Choroid plexus epithelial cell (primary cell): ENCODE data around the gene DIMT1.

Experiments
- DNase-seq: peaks from one replicate; pipeline ENCODE4 v3.0.0-alpha.2; 2010; ENCODE audit warnings: low read depth
- H3K4me3 ChIP-seq: 2 replicates; pipeline ENCODE4 v1.5.1; 2011; ENCODE audit warnings: low read depth, mild to moderate bottlenecking, control low read depth, low read length, moderate library complexity
- CTCF ChIP-seq: conservative IDR thresholded peaks from 2 replicates; pipeline ENCODE4 v1.5.1; 2011; ENCODE audit warnings: low read depth, mild to moderate bottlenecking, control low read depth, inconsistent platforms, low read length, moderate library complexity

The DIMT1 gene

GRCh38 chr5:62403411-62404250, at the start of gene DIMT1:
TSS of gene DIMT1 (minus strand) at chr5:62403905. CDS start at chr5:62403772, 133 bp downstream.
- DNase-seq = peak; percentile 99
- H3K4me3 ChIP-seq = peak within 1 kb of the TSS; percentile 97
- no peak for TF ChIP-seq CTCF

GRCh38 chr5:62450259-62450658, 46.6 kb upstream of the DIMT1 start:
- H3K4me3 ChIP-seq = no peak overlapping the region
- TF ChIP-seq CTCF = no peak
- no peak for DNase-seq

- H3K4me3 ChIP-seq = no peak overlapping the region
- no peak for DNase-seq
- no peak for TF ChIP-seq CTCF
Observed at GRCh38 chr5:62448528-62448927, 44.8 kb upstream of the DIMT1 start.

GRCh38 chr5:62432621-62433064, 28.9 kb upstream of the DIMT1 start:
- DNase-seq = peak; percentile 8
- no peak for TF ChIP-seq CTCF
- no peak overlapping the region for H3K4me3 ChIP-seq

- no peak for TF ChIP-seq CTCF
- DNase-seq = peak; percentile 4
- no peak overlapping the region for H3K4me3 ChIP-seq
Observed at GRCh38 chr5:62431735-62432620, 28.3 kb upstream of the DIMT1 start.

- H3K4me3 ChIP-seq = no peak overlapping the region
- TF ChIP-seq CTCF = no peak
- DNase-seq = no peak
Observed at GRCh38 chr5:62424763-62425162, 21.1 kb upstream of the DIMT1 start.
